ENCODE results near the gene PPDPF. TPM values are rescaled to one million over a fixed set of nuclear protein-coding genes. Genes with fewer than 3 reads are reported as not detected.
A peak's percentile ranks its signal among the peaks of the same experiment; 100 is the strongest.

Gene PPDPF
- total RNA-seq, 1 donor from 2014 or later, result 4.1 TPM

DNA sequence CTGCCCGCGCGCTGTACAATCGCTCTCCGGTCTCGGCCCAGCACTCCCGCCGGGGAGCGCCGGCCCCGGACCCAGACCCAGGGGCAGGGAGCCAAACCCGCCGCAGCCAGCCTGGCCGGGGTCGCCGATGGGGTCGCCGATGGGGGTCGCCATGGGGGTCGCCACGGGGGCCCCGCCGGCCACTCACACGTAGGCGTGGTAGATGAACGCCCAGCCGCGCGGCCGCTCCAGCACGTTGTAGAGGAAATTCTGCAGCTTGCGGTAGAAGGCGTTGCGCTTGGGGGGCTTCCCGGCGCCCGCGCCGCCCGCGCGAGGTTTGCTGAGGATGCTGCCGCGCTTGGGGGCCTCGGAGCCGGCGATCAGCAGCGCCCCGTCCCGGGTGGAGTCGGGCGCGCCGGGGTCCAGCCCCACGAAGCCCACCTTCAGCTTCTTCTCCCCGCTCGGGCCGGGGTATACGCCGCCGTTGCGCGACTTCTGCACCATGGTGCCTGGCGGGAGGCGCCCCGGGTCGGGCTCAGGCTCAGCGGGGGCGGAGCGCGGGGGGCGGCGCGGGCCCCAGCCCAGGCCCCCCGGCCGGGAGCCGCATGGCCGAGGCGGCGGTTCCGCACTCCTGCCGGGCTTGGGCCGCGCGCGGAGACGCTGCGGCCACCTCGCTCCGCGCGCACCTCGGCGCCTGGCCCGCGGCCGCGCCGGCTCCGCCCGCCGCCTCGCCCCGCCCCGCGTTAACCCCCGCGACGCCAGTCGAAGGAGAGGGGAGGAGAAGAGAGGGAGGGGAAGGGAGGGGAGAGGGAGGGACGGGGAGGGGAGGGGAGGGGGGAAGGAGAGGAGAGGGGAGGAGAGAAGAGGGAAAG, 48.4 kb upstream of the PPDPF start, which contains the start of gene KCNQ2:
KCNQ2 (minus strand) TSS at position 675 of the 851 bp plus-strand sequence; CDS start at position 483, 192 bp downstream.
- Histone ChIP-seq H3K9ac (peak within 1 kb of the TSS; percentile 2), H3K4me3 (peak within 1 kb of the TSS; percentile 93), H3K9me3 (ENCODE audit: low read depth) (no peaks in the 10 kb centered on the region), H4K20me1 (ENCODE audit: low read depth) (peaks cover 67% of the 10 kb centered on the region), H3K79me2 (ENCODE audit: low read depth) (peaks cover 50% of the 10 kb centered on the region), H3K4me1 (peaks cover 10% of the 10 kb centered on the region), H3K4me2 (peak within 1 kb of the TSS; percentile 100), H3K27ac (no peak within 1 kb of the TSS), H3K27me3 (peaks cover 33% of the 10 kb centered on the region), H2AFZ (replicated peaks) (peak within 1 kb of the TSS; percentile 76), H3K36me3 (no peaks in the 10 kb centered on the region), H3F3A (ENCODE audit: low read depth) (peaks cover 13% of the 10 kb centered on the region)
- Mint-ChIP-seq H3K36me3 (no peaks in the 10 kb centered on the region), H3K4me3 (peak within 1 kb of the TSS; percentile 86), H3K4me1 (peaks cover 28% of the 10 kb centered on the region), H3K27me3 (ENCODE audit: insufficient read depth, low read depth) (peaks cover 19% of the 10 kb centered on the region), H3K27ac (no peak within 1 kb of the TSS), H3K9me3 (no peaks in the 10 kb centered on the region)
- TF ChIP-seq EZH2 (IDR thresholded peaks at IDR 0.05) (no peak), EZH2phosphoT487 (IDR thresholded peaks at IDR 0.05) (no peak)
- TF ChIP-seq, protein P1, sequence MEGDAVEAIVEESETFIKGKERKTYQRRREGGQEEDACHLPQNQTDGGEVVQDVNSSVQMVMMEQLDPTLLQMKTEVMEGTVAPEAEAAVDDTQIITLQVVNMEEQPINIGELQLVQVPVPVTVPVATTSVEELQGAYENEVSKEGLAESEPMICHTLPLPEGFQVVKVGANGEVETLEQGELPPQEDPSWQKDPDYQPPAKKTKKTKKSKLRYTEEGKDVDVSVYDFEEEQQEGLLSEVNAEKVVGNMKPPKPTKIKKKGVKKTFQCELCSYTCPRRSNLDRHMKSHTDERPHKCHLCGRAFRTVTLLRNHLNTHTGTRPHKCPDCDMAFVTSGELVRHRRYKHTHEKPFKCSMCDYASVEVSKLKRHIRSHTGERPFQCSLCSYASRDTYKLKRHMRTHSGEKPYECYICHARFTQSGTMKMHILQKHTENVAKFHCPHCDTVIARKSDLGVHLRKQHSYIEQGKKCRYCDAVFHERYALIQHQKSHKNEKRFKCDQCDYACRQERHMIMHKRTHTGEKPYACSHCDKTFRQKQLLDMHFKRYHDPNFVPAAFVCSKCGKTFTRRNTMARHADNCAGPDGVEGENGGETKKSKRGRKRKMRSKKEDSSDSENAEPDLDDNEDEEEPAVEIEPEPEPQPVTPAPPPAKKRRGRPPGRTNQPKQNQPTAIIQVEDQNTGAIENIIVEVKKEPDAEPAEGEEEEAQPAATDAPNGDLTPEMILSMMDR (IDR thresholded peaks at IDR 0.05), result no peak
- peak; percentile 74 for DNase-seq (ENCODE audit: low spot score)

DNA sequence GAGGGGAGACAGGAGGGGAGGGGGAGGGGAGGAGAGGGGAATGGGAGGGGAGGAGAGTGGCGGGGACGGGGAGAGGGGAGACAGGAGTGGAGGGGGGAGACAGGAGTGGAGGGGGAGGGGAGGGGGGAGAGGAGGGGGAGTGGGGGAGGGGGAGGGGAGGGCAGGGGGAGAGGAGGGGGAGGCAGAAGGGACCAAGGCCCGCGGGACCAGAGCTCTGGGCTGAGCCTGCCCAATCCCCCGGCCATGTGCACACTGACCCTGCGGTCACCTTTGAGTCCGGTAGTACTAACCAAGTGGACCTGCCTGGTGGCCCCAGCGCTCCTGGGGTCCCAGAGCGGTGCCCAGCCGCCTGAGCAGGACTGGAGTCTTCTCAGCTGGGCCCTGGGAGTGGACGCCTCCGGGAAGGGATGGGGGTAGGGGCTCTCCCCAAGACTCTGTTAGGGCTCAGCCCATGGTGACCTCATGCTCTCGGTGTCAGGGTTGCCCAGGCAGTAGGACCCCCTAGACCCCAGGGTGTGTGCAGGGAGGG, 47.6 kb upstream of the PPDPF start:
- Histone ChIP-seq H3K9me3 (ENCODE audit: low read depth) (no peaks in the 10 kb centered on the region), H3F3A (ENCODE audit: low read depth) (peaks cover 13% of the 10 kb centered on the region), H3K36me3 (no peaks in the 10 kb centered on the region), H2AFZ (replicated peaks) (no peak overlapping the region), H3K9ac (no peak overlapping the region), H3K4me2 (no peak overlapping the region), H3K4me3 (no peak overlapping the region), H4K20me1 (ENCODE audit: low read depth) (peaks cover 60% of the 10 kb centered on the region), H3K27ac (no peak overlapping the region), H3K79me2 (ENCODE audit: low read depth) (peaks cover 43% of the 10 kb centered on the region), H3K27me3 (peaks cover 39% of the 10 kb centered on the region), H3K4me1 (peaks cover 10% of the 10 kb centered on the region)
- Mint-ChIP-seq H3K27ac (no peak overlapping the region), H3K27me3 (ENCODE audit: insufficient read depth, low read depth) (peaks cover 20% of the 10 kb centered on the region), H3K4me3 (peak overlapping the region; percentile 60), H3K9me3 (no peaks in the 10 kb centered on the region), H3K36me3 (no peaks in the 10 kb centered on the region), H3K4me1 (peaks cover 26% of the 10 kb centered on the region)
- TF ChIP-seq, protein P1 (IDR thresholded peaks at IDR 0.05), result no peak
- TF ChIP-seq EZH2phosphoT487 (IDR thresholded peaks at IDR 0.05) (no peak), EZH2 (IDR thresholded peaks at IDR 0.05) (no peak)
- DNase-seq (ENCODE audit: low spot score), result no peak

DNA sequence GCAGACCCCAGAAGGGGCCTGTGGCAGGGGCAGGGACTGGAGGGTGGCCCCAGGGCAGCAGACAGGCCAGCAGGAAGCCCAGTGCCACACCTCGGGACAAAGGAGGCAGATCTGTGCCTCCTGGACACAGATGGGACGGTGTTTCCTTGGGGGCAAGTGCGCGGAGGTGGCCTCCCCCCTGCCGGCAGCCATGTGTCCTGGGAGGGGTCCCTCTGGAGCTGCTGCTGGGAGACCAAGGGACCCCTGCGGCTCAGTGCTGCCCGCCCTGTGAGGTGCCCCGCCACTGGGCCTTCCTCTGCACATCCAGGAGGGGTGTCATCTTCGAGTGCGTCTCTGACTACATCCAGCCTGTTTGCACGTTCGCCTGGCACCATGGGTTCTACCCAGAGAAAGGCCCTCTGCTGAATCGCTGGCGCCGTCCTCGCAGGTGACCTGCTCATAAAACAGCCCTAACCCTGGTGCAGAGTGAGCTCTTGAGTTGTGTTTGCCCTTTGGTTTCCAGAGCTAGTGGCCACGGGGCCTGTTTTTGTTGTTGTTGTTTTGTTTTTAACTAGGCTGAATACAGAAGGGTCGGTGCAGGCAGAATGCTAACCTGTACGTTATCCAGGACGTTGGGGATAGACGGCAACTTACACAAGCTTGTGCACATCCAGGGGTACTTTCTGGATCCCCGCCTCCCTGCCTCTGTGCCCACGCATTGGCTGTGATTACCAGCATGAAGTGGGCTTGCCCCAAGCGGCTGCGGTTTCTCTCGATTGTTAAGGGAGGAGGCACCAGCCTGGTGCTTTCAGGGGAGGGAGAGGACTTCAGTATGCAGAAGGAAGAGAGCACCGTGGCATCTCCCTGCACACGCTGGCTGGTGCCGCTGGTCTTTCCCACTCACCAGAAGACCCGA, 46.8 kb upstream of the PPDPF start:
- Mint-ChIP-seq H3K4me1 (peaks cover 22% of the 10 kb centered on the region), H3K36me3 (no peaks in the 10 kb centered on the region), H3K27ac (no peak overlapping the region), H3K27me3 (ENCODE audit: insufficient read depth, low read depth) (peaks cover 24% of the 10 kb centered on the region), H3K4me3 (peak overlapping the region; percentile 63), H3K9me3 (no peaks in the 10 kb centered on the region)
- H3K27ac ChIP-seq, result no peak overlapping the region
- H3K4me2 ChIP-seq, result no peak overlapping the region
- H3K79me2 ChIP-seq (ENCODE audit: low read depth), result peaks cover 34% of the 10 kb centered on the region
- no peak overlapping the region for H3K4me3 ChIP-seq
- no peak overlapping the region for H3K9ac ChIP-seq
- H3K36me3 ChIP-seq, result no peaks in the 10 kb centered on the region
- TF ChIP-seq EZH2 (IDR thresholded peaks at IDR 0.05) (no peak), EZH2phosphoT487 (IDR thresholded peaks at IDR 0.05) (no peak)
- TF ChIP-seq, protein P1 (IDR thresholded peaks at IDR 0.05), result no peak
- peaks cover 10% of the 10 kb centered on the region for H3K4me1 ChIP-seq
- H2AFZ ChIP-seq (replicated peaks), result no peak overlapping the region
- no peaks in the 10 kb centered on the region for H3K9me3 ChIP-seq (ENCODE audit: low read depth)
- H4K20me1 ChIP-seq (ENCODE audit: low read depth), result peaks cover 51% of the 10 kb centered on the region
- peaks cover 13% of the 10 kb centered on the region for H3F3A ChIP-seq (ENCODE audit: low read depth)
- peaks cover 39% of the 10 kb centered on the region for H3K27me3 ChIP-seq
- DNase-seq (ENCODE audit: low spot score), result no peak
